ENCODE data around the gene EXOC3L4.

EXOC3L4 gene

DNA sequence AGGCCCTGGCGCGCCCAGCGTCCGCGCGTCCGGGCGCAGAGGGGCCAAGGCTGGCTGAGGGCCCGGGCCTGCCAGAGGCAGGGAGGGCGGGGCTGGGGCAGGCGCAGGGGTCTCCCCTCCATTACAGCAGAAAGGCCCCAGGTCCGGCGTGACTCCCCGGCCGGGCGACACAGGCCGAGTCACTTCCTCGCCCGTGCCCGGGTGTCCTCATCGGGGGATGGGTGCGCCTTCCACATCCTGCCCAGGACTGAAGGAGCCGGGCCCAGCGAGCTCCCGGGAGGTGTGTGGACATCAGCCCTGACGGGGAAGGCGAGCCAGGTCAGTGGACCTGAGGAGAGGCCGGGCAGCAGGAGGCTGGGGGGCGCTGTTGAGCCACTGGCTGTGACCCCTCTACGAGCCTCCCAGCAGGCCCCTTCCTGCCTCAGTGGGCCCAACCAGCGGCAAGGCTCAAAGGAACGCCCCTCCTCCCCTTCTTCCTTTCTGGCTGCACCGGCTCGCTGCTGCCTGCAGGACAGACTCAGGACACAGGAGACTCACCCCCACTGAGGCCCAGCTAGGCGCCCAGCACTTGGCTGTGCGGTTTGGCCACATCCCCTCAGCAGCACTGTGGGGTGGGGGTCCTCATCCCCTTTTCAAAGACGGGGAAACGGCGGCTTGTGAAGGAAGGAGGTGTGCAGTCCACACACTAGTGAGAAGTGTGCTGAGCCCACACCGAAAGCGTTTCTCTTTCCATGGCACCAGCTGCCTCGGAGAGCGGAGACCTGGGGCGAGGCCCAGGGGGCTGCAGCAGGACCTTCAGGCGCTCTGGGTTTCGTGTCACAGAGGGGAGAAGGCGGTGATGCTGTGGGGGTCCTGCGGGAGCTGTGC is 29.3 kb downstream of the EXOC3L4 start:
- DNase-seq = no peak

DNA sequence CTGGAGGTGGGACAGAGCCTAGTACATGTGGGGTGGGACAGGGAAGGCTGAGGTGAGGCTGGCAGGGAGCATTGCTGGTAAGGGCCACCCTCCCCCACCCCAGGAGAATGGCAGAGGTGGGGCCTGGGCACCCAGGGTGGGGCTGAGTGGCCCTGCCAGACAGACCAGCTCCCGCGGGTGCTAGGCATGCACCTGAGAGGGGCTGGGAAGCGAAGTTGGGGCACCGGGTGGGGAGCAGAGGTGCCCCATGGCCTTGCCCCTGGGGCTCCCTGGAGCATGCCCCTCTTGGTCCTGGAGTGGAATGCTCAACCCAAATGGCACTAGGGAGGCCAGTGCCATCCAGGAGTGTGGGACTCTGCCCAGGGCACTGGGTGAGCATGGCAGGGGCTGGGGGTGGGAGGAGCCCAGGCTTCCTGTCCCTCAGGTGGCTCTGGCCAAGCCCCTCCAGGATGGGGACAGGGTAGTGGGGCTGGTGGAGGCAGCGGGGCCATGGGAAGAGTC is 30.0 kb downstream of the EXOC3L4 start:
- DNase-seq = no peak

DNA sequence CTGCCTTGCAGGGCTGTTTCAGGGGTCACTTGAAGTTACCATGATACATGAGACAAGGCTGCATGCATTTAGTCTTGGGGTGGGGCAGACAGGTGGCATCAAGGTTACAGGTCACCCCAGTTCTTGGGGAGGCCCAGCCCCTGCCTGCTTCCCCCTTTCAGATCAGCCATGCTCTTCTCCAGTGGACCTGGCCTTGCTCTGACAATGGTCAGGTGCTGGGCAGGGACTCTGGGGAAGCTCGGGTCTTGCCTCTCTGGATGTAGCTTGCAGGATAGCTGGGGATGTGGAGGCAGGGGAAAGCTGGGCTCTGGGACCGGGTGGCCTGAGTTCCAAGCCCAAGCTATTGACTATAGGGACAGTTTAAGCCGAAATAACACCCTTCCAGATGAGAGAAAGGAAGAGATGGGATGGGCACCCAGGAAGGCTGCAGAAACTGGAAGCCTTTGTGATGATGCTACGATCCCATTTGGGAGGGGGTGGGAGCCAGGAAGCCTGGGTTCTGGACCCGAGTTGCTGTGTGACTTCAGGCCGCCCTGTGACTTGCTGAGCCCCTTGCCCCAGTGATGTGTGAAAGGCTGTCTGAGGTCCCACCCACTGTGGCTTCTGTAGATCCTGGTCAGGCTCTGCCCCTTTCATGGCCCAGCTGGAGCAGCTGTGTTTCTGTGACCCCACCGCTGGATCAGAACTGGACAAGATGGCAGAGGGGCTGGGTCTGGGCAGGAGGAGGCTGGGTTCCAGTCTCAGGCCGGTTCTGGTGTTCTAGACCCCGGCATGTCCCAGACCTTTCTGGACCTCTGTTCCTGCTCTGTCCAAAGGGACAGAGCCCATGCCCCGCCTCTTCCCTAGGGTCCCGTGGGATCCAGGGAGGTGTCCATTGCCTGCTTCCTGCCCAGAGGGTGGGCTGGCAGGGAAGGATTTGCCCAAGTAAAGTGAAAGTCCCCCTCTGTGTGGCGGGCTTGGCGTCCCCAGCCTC is 30.9 kb downstream of the EXOC3L4 start:
- DNase-seq = no peak

DNA sequence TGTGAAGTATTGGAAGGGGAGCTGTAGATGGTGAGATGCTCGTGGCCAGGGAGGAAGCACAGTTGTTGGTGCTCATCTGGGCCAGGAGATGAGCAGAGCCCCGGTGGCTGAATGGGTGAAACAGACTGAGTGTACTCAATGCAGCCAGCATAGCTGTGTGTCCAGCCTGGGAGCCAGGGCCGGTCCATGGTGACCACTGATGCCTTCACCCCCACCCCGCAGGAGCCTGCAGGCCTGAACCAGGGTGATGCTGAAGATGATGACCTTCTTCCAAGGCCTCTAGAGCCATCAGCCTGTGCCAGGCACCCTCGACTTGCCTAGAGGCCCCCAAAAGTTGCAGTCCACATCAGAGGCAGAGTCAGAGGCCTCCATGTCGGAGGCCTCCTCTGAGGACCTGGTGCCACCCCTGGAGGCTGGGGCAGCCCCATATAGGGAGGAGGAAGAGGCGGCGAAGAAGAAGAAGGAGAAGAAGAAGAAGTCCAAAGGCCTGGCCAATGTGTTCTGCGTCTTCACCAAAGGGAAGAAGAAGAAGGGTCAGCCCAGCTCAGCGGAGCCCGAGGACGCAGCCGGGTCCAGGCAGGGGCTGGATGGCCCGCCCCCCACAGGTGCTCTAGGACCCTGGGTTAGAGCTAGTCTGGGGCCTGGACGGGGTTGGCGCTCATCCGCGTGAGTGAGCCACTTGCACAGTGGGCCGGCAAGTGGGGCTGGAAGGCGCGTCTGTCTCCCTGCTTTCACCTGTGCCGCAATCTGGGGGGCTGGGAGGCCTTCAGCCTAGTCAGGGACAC is 31.8 kb downstream of the EXOC3L4 start:
- no peak for DNase-seq

DNA sequence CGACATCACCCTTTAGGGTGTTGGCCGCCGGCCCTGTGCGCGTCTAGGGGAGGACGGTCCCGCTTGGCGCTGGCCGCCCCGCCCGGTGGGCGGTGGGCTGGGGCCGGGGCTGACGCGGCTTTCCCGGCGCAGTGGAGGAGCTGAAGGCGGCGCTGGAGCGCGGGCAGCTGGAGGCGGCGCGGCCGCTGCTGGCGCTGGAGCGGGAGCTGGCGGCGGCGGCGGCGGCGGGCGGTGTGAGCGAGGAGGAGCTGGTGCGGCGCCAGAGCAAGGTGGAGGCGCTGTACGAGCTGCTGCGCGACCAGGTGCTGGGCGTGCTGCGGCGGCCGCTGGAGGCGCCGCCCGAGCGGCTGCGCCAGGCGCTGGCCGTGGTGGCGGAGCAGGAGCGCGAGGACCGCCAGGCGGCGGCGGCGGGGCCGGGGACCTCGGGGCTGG is 32.4 kb downstream of the EXOC3L4 start:
- no peak for DNase-seq

DNA sequence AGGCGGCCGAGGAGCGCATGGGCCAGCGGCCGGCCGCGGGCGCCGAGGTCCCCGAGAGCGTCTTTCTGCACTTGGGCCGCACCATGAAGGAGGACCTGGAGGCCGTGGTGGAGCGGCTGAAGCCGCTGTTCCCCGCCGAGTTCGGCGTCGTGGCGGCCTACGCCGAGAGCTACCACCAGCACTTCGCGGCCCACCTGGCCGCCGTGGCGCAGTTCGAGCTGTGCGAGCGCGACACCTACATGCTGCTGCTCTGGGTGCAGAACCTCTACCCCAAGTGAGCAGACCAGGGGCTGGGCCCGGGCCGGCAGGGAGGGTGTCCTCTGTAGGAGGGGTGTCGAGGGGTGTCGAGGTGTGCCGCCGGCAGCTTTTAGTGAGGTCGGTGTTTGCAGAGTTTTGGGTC is 32.8 kb downstream of the EXOC3L4 start:
- no peak for DNase-seq

DNA sequence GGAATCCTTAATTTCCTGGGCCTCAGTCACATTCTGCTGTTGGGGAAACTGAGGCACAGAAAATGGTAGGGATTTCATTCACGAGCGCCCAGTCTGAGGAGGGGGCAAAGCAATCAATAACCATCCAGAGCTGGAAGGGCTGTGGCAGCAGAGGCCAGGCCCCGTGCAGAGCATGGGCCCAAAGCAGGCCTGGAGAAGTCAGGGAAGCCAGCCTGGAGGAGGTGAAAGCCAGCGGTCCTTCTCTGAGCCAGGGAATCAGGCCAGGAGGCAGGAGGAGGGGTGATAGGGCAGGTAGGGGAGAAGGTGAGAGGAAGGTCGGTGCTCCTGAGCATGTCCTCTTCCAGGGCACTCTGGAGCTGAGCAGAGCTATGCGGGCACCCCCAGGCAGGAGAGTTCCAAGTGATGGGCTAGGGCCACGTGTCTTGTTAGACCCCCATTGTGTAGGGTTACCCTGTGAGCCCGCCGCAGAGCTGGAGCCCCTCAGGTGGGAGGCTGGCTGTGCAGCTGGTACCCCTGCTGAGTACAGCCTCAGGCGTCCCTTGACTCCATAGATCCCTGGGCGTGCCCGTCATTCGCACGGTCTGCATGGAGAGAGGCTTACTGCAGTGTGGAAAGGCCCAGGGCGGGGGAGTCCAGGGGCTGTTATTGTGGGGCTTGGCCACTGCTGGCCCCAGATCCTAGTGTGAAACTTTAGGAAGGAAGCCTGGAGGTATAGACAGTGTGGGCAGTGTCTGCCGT is 33.5 kb downstream of the EXOC3L4 start:
- no peak for DNase-seq

DNA sequence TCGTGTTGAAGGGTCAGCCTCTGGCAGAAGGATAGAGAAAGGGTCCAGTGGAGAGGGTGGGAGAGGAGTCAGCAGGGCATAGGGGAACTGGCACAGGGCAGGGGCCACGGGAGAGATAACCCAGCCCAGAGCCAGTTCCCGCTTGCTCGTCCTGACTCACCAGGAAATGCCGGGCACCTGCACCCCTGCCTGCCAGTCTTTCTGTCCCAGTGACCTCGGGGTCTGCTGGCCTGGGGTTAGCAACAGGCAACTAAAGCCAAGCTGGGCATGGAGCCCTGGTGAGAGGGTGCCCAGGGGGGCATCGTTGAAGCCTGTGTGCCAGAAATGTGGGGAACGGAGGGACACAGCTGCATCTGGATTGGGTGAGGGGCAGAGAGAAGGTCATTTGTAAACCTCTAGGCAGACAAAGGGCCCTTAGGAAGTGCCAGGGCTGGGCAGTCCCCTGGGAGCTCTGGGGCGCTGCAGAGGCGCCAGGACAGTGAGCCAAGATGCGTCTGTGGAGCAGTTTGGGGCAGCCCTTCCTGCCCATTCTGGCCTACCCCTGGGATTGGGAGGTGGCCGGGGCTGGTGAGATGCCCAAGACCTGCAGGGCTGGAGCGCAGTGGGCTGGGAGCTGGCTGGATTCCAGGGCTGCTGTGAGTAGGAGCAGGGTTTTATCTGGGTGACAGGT is 34.2 kb downstream of the EXOC3L4 start:
- DNase-seq = no peak

DNA sequence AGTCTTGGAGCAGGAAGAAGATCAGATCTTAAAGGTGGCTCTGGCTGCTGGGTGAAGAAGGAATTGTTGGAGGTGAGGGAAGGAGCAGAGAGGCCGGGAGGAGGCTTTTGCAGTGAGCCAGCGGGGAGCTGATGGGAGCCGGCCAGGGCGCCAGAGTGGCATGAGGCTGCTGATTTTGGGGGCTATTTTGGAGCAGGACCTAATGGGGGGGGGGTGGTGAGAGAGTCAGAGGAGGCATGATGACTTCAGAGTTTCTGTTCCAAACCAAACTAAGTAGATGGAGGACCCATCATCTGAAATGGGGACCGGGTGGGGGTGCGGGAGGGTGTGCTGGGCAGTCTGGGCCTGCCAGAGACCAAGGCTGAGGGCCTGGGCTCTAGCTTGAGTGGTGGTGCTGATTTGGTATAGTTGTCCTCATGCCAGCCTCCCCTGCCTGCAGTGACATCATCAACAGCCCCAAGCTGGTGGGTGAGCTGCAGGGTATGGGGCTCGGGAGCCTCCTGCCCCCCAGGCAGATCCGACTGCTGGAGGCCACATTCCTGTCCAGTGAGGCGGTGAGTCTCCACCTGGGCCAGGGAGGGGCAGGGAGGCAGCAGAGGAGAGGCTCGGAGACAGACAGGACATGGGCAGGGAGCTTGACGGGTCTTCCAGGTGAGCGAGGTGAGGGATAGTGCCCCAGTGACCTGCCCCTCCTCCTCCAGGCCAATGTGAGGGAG is 34.9 kb downstream of the EXOC3L4 start:
- no peak for DNase-seq

DNA sequence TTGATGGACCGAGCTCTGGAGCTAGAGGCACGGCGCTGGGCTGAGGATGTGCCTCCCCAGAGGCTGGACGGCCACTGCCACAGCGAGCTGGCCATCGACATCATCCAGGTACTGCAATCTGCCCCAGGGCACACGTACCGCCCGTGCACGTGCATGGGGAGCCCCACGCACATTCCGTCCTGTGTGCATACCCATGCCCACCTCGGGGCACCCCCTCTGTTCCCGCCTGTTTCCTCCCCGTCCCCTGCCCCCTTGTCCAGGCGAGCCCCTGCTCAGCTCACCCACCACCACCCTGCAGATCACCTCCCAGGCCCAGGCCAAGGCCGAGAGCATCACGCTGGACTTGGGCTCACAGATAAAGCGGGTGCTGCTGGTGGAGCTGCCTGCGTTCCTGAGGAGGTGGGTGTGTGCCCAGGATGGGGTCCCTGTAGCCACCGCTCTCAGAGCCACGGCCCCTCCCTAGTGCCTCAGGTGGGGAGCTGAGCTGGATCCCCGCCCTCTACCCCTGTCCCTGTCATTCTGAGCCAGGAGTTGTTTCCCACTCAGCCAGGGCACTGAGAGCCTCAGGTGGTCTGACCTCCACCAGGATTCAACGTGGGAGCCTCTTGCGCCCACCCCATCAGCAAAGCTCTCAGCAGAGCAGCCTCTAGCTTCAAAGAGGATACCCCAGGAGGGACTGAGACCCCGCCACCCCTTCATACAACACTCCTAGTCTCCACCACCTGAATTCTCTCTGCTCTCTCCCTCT is 35.7 kb downstream of the EXOC3L4 start:
- no peak for DNase-seq

DNA sequence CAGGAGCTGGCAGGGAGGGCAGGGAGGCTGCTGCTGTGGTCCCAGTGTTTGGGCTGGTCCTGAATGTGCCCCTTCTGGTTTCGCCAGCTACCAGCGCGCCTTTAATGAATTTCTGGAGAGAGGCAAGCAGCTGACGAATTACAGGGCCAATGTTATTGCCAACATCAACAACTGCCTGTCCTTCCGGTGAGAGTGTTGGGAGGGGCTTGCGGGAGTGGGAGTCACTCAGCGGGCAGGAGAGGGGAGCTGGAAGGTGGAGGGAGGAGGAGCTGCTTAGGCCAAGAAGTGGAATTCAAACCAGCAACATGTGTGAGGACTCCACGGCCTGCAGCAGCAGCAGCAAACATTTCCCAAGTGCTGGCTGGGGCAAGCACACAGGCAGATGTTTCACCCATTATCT is 36.4 kb downstream of the EXOC3L4 start:
- no peak for DNase-seq

DNA sequence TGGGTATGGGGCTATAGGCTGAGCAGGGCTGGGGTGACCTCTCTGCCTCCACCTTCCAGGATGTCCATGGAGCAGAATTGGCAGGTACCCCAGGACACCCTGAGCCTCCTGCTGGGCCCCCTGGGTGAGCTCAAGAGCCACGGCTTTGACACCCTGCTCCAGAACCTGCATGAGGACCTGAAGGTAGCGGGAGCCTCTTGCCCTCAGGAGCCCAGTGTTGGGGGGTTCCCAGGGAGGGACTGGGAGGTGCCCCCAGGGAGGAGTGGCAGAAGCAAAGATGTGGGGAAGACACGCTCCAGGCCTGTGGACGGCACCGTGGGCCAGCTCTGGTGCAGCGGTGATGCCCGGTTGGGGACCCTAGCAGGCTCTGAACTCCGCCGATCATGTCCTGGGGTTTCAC is 37.1 kb downstream of the EXOC3L4 start:
- no peak for DNase-seq

DNA sequence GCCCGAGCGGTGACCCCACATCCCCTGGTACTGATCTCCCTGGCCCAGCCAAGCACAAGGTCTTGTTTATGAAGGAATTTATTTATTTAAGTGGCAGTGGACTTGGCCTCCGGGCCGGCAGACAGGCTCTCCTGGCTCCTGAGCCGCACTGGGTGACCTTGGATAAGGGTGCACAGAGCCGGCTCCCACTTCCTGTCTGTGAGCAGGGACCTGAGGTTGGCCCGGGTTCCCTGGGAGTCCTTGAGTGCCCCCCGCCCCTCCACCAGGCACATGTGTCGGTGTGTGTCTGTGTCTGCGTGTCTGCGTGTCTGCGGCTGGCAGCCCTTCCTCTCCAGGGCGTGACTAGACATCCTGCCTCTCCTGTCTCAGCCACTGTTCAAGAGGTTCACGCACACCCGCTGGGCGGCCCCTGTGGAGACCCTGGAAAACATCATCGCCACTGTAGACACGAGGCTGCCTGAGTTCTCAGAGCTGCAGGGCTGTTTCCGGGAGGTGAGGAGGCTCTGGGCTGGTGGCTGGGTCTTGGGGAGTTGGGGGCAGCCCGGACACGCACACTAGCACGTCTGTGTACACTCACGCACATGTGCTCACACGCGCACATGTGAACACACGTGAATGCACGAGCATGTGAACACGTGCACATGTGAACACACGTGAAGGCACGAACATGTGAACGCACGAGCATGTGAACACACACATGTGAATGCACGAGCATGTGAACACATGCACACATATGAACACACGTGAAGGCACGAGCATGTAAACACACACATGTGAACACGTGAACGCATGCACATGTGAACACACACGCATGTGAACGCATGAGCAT is 38.1 kb downstream of the EXOC3L4 start:
- no peak for DNase-seq

DNA sequence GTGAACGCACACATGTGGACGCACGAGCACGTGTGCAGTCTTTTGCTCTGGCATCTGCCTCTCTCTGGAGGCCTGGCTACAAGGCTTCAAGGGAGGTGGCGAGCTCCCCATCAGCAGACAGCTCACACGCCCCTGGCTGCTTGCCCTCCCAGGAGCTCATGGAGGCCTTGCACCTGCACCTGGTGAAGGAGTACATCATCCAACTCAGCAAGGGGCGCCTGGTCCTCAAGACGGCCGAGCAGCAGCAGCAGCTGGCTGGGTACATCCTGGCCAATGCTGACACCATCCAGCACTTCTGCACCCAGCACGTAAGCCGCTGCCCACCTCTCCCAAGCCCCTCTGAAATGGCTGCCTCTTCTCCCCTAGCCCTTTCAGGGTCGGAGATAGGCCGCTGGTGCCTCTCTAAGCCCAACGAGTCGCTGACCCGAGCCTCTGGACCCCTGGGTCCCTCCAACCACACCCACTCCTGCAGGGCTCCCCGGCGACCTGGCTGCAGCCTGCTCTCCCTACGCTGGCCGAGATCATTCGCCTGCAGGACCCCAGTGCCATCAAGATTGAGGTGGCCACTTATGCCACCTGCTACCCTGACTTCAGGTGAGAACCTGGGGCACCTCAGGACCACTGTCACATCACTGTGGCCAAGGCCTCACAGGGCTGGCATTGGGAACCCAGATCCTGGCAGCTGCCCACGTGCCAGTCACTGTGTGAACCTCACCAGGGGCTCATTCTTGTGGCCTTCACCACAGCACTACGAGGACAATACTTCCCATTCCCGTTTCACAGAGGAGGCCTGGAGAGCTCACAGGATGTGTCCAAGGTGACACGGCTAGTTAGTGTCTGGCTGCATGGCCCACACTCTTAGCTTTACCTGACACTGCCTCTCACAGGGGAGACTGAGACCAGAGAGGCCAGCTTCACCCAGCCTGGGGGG is 39.0 kb downstream of the EXOC3L4 start:
- no peak for DNase-seq

DNA sequence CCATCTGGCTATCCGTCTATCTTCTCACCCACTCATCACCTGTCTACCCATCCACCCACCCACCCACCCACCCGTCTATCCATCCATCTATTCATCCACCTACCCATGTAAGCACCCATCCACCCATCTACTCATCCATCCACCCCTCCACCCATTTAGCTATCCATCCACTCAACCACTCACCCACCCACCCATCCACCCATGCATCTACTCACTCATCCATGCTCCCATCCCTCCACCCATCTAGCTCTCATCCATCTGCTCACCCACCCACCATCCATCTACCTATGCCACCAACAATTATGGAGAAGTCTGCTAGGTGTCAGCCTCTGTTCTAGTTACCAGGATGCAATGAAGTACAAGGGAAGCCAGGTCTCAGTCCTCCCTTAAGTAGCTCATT is 39.9 kb downstream of the EXOC3L4 start:
- no peak for DNase-seq

DNA sequence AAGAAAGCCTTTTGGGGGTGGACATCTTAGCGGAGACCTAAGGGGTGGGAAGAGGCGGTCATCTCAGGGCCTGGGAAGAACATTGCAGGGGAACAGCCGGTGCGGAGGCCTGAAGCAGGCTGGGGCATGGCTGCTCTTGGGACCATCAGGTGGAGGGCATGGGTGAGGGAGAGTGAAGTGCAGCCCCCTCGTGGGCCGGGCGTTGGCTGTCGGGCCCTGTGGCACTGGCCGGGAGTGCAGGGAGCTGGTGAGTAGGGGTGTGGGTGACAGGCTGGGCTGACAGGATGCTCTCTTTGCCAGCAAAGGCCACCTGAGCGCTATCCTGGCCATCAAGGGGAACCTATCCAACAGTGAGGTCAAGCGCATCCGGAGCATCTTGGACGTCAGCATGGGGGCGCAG is 40.4 kb downstream of the EXOC3L4 start:
- no peak for DNase-seq

DNA sequence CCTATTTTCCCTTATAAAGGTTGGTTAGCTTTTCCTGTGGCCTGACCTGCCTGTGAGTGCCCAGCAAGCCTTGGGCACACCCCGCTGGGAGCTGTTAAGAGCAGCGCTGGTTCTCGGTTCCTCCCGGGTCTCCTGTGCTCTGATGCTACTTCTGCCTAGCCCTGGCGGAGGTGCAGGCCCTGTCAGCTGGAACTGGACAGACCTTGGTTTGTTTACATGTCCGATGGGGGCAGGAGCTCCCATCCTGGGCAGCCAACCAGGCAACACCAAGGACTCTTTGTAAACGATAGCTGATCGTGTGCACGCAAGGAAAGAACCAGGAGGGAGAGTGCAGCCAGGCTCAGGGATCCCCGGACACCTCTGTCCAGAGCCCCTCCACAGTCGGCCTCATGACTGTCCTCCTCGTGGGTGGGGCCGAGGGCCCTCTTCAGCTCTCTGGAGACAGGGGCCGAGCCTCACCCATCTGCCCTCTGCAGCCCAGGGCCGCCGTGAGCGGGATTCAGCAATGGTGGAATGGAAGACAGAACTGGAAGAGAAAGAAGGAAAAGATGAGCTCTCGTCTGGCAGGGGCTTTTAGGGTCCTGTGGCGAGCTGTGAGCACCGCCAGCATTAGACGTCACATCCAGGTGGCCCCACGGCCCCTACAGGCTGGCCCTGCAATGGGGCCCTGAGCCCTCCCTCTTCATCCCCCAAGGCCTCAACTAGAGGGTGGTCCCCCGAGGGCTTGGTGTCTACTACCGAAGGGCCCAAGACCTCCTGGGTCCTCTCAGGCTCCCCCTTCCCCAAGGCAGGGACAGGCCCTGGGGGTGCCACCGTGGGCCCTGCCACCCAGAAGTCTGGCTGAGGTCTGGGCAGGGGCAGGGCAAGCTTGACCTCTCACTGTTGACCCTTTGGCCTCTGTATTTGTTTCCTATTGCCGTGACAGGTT is 41.1 kb downstream of the EXOC3L4 start:
- no peak for DNase-seq
